Measurements from ENCODE around the gene HDLBP.

GRCh38 chr2:241274127-241274526 lies 41.3 kb downstream of the HDLBP start:
- TF ChIP-seq GATAD2B (conservative IDR thresholded peaks at IDR 0.05; ENCODE audit: low read depth) (no peak), ATF7 (IDR thresholded peaks at IDR 0.05; ENCODE audit: low read depth) (no peak)

Data from GM12878 (cell line).